ENCODE results near the gene NTF4. TPM values are rescaled to one million over a fixed set of nuclear protein-coding genes. Genes with fewer than 3 reads are reported as not detected.

The NTF4 gene
- total RNA-seq, 1 experiment from 2014 or later, result 0.18 TPM

GRCh38 chr19:49111218-49111998 is 46.8 kb upstream of the NTF4 start:
- Histone ChIP-seq H4K20me1 (ENCODE audit: low read length) (no peaks in the 10 kb centered on the region), H3K4me3 (ENCODE audit: low read length) (no peak overlapping the region), H3K27me3 (ENCODE audit: low read length) (no peaks in the 10 kb centered on the region), H3K79me2 (ENCODE audit: low read length) (no peaks in the 10 kb centered on the region), H3K9ac (ENCODE audit: low read length) (no peak overlapping the region), H3F3A (ENCODE audit: low read length, unreplicated experiment) (no peaks in the 10 kb centered on the region), H3K4me2 (ENCODE audit: low read length) (no peak overlapping the region), H3K4me1 (ENCODE audit: insufficient read depth, low read length) (0 out of 2 replicates have a peak, but pooled peaks cover 4% of the 10 kb centered on the region), H3K9me2 (replicated peaks; ENCODE audit: low read length) (no peaks in the 10 kb centered on the region), H3K27ac (ENCODE audit: low read length) (no peak overlapping the region), H3K36me3 (ENCODE audit: low read depth, low read length) (peaks cover 15% of the 10 kb centered on the region), H3K9me3 (ENCODE audit: low read length) (no peaks in the 10 kb centered on the region), H2AFZ (ENCODE audit: low read length) (no peak overlapping the region)
- BruUV-seq (replicated peaks), result no TSS peak
- ChIA-PET CTCF (no interaction called here), POLR2A (ENCODE audit: unreplicated experiment) (no interaction called here)
- TF ChIP-seq EZH2phosphoT487 (IDR thresholded peaks at IDR 0.05; ENCODE audit: borderline replicate concordance, low read length), result no peak
- TF ChIP-seq CTCF (conservative IDR thresholded peaks at IDR 0.05; ENCODE audit: low read depth, low read length), result no peak
- no peak for TF ChIP-seq EZH2 (IDR thresholded peaks at IDR 0.05; ENCODE audit: low read length, unreplicated experiment)
- ATAC-seq (no peak), DNase-seq (no peak)
- intact Hi-C loops (cut with micrococcal nuclease), result no loop called here

GRCh38 chr19:49110567-49110966 is 45.9 kb upstream of the NTF4 start:
- no peak for DNase-seq
- intact Hi-C loops (cut with micrococcal nuclease), result no loop called here
- no TSS peak for BruUV-seq (replicated peaks)
- H3K9ac ChIP-seq (ENCODE audit: low read length), result no peak overlapping the region
- H3K79me2 ChIP-seq (ENCODE audit: low read length), result no peaks in the 10 kb centered on the region
- no peak overlapping the region for H3K27ac ChIP-seq (ENCODE audit: low read length)
- no peak overlapping the region for H2AFZ ChIP-seq (ENCODE audit: low read length)
- ChIA-PET CTCF (no interaction called here), POLR2A (ENCODE audit: unreplicated experiment) (no interaction called here)
- 0 out of 2 replicates have a peak, but pooled peaks cover 4% of the 10 kb centered on the region for H3K4me1 ChIP-seq (ENCODE audit: insufficient read depth, low read length)
- TF ChIP-seq EZH2 (IDR thresholded peaks at IDR 0.05; ENCODE audit: low read length, unreplicated experiment), result no peak
- TF ChIP-seq CTCF (conservative IDR thresholded peaks at IDR 0.05; ENCODE audit: low read depth, low read length), result no peak
- TF ChIP-seq EZH2phosphoT487 (IDR thresholded peaks at IDR 0.05; ENCODE audit: borderline replicate concordance, low read length), result no peak
- no peaks in the 10 kb centered on the region for H3K27me3 ChIP-seq (ENCODE audit: low read length)
- H3K36me3 ChIP-seq (ENCODE audit: low read depth, low read length), result peaks cover 15% of the 10 kb centered on the region
- ATAC-seq, result no peak
- H3K9me3 ChIP-seq (ENCODE audit: low read length), result no peaks in the 10 kb centered on the region
- no peaks in the 10 kb centered on the region for H3K9me2 ChIP-seq (replicated peaks; ENCODE audit: low read length)
- H3F3A ChIP-seq (ENCODE audit: low read length, unreplicated experiment), result no peaks in the 10 kb centered on the region
- H3K4me3 ChIP-seq (ENCODE audit: low read length), result no peak overlapping the region
- no peak overlapping the region for H3K4me2 ChIP-seq (ENCODE audit: low read length)
- no peaks in the 10 kb centered on the region for H4K20me1 ChIP-seq (ENCODE audit: low read length)

- H3F3A ChIP-seq (ENCODE audit: low read length, unreplicated experiment), result no peaks in the 10 kb centered on the region
- peaks cover 19% of the 10 kb centered on the region for H3K36me3 ChIP-seq (ENCODE audit: low read depth, low read length)
- H3K9me2 ChIP-seq (replicated peaks; ENCODE audit: low read length), result no peaks in the 10 kb centered on the region
- no peaks in the 10 kb centered on the region for H3K9me3 ChIP-seq (ENCODE audit: low read length)
- no peak overlapping the region for H3K4me3 ChIP-seq (ENCODE audit: low read length)
- POLR2A ChIA-PET (ENCODE audit: unreplicated experiment), result no interaction called here
- no peak for DNase-seq
- no peak overlapping the region for H2AFZ ChIP-seq (ENCODE audit: low read length)
- no TSS peak for BruUV-seq (replicated peaks)
- intact Hi-C loops (cut with micrococcal nuclease), result no loop called here
- H3K4me2 ChIP-seq (ENCODE audit: low read length), result no peak overlapping the region
- no peaks in the 10 kb centered on the region for H3K27me3 ChIP-seq (ENCODE audit: low read length)
- no peaks in the 10 kb centered on the region for H4K20me1 ChIP-seq (ENCODE audit: low read length)
- no peaks in the 10 kb centered on the region for H3K79me2 ChIP-seq (ENCODE audit: low read length)
- CTCF ChIA-PET, result no interaction called here
- no peak overlapping the region for H3K27ac ChIP-seq (ENCODE audit: low read length)
- no peak overlapping the region for H3K9ac ChIP-seq (ENCODE audit: low read length)
- no peak for ATAC-seq
- TF ChIP-seq EZH2phosphoT487 (IDR thresholded peaks at IDR 0.05; ENCODE audit: borderline replicate concordance, low read length) (no peak), CTCF (conservative IDR thresholded peaks at IDR 0.05; ENCODE audit: low read depth, low read length) (no peak), EZH2 (IDR thresholded peaks at IDR 0.05; ENCODE audit: low read length, unreplicated experiment) (no peak)
- H3K4me1 ChIP-seq (ENCODE audit: insufficient read depth, low read length), result 0 out of 2 replicates have a peak, but pooled peaks cover 4% of the 10 kb centered on the region
These were observed 45.1 kb upstream of the NTF4 start for GRCh38 chr19:49109569-49110233.

Data from PC-3 (cell line).